Duodenal mucosa (tissue), 2 donors: ENCODE measurements around the gene GNA15.

Experiments
- H3K27ac ChIP-seq: one replicate; pipeline ENCODE4 v1.7.0; 2013; ENCODE audit warnings: low read depth, low read length
- H3K27me3 ChIP-seq, 2 donors: one replicate each; pipeline ENCODE4 v1.7.0; 2013; ENCODE audit warnings: low read length in 2 of 2, control low read depth in 1 of 2; ENCODE audit not compliant: insufficient read depth in 2 of 2, control insufficient read depth in 1 of 2
- H3K36me3 ChIP-seq, 2 donors: one replicate each; pipeline ENCODE4 v1.7.0; 2013; ENCODE audit warnings: low read length in 2 of 2, control low read depth in 1 of 2; ENCODE audit not compliant: insufficient read depth in 2 of 2, control insufficient read depth in 1 of 2
- H3K4me1 ChIP-seq, 2 donors: one replicate each; pipeline ENCODE4 v1.7.0; 2013; ENCODE audit warnings: low read length in 2 of 2, control low read depth in 1 of 2; ENCODE audit not compliant: insufficient read depth in 2 of 2, control insufficient read depth in 1 of 2
- H3K4me3 ChIP-seq, 2 donors: one replicate each; pipeline ENCODE4 v1.7.0; 2013; ENCODE audit warnings: low read length in 2 of 2, low read depth in 1 of 2
- H3K9ac ChIP-seq, 2 donors: one replicate each; pipeline ENCODE4 v1.7.0; 2013; ENCODE audit warnings: low read length in 2 of 2, low read depth in 1 of 2
- H3K9me3 ChIP-seq, 2 donors: one replicate each; pipeline ENCODE4 v1.7.0; 2013; ENCODE audit warnings: low read length in 2 of 2, control low read depth in 1 of 2; ENCODE audit not compliant: control insufficient read depth in 1 of 2

The GNA15 gene

GRCh38 chr19:3098515-3099346 is 37.1 kb upstream of the GNA15 start:
- peaks cover 0 to 5% of the 10 kb centered on the region in 2 donors for H3K27me3 ChIP-seq
- H3K4me3 ChIP-seq: peak overlapping the region; percentile 85 to 92
- peaks cover 6% of the 10 kb centered on the region in 2 donors for H3K36me3 ChIP-seq
- peak overlapping the region; percentile 82 for H3K27ac ChIP-seq
- H3K9me3 ChIP-seq: no peaks in the 10 kb centered on the region
- peak overlapping the region; percentile 85 to 98 for H3K9ac ChIP-seq
- peaks cover 58 to 79% of the 10 kb centered on the region in 2 donors for H3K4me1 ChIP-seq

DNA sequence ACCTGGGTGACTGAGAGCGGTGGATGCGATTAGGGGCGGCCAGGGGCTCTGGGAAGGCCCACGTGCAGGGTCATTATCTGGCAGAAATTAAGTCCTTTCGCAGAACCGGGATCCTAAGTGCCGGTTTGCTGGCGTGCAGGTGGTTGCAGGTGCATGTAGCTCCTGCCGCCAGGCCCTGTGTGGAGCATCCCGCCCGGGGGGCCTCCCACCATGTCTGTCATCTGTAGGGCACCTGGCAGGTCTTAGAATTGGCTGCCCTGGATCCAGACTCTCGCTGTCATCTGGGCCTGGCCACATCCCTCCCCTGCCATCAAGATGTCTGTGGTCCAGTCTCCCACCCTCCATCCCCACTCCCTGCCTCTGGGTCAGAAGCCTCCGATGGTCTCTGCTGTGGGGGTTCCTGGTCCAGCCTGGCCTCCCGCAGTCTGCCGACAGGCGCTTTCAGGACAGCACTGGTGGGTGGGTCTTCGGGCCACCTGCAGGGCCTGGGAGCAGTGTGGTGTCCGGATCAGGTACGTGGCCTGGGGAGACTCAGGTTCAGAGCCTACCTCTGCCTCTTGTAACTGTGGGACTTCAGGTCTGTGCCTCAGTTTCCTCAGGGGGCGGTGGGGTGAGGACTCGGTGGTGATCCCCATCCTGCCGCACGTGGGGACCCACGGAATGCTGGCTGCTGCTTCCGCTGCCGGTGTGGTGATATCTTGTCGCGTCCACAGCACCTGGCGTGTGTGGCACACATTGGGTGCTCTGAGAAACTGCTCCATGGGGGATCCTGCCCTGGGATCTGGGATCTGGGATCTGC is 36.3 kb upstream of the GNA15 start:
- peak overlapping the region; percentile 82 for H3K27ac ChIP-seq
- H3K4me3 ChIP-seq: peak overlapping the region; percentile 85 to 92
- H3K36me3 ChIP-seq: peaks cover 6% of the 10 kb centered on the region in 2 donors
- H3K9ac ChIP-seq: peak overlapping the region; percentile 85 to 98
- no peaks in the 10 kb centered on the region for H3K9me3 ChIP-seq
- peaks cover 0 to 5% of the 10 kb centered on the region in 2 donors for H3K27me3 ChIP-seq
- peaks cover 63 to 87% of the 10 kb centered on the region in 2 donors for H3K4me1 ChIP-seq

DNA sequence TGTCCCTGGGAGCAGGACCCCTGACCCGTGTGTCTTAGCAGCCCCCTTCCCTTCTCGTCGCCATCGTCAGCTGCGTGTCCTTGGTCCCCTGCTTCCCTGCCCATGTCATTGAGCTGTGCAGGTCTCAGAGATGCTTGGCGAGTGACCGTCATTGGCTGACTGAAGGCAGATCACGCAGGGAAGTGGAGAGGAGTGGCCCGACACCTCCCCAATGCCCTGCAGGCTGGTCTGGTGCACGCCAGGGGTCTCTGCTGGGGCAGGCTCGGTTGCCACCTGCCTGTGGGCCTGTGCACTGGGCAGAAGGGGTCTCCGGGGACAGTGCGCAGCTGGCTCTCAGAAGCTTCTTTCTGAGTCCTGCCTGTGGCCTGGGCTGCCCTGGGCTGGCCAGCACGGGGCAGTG is 35.5 kb upstream of the GNA15 start:
- no peak overlapping the region for H3K27ac ChIP-seq
- H3K9me3 ChIP-seq: no peaks in the 10 kb centered on the region
- peak overlapping the region; percentile 16 to 33 for H3K9ac ChIP-seq
- H3K4me3 ChIP-seq: peak overlapping the region; percentile 85 to 92
- H3K27me3 ChIP-seq: peaks cover 0 to 5% of the 10 kb centered on the region in 2 donors
- peaks cover 66 to 90% of the 10 kb centered on the region in 2 donors for H3K4me1 ChIP-seq
- peaks cover 2 to 6% of the 10 kb centered on the region in 2 donors for H3K36me3 ChIP-seq

GRCh38 chr19:3100747-3101730 is 34.8 kb upstream of the GNA15 start:
- Histone ChIP-seq H3K9ac (peak overlapping the region in 1 of 2 donors; percentile 33), H3K27ac (no peak overlapping the region)

GRCh38 chr19:3102239-3103140 is 33.3 kb upstream of the GNA15 start:
- H3K9ac ChIP-seq: peak overlapping the region in 1 of 2 donors; percentile 2

More at GRCh38 chr19:3100747-3101730, 34.8 kb upstream of the GNA15 start:
- H3K4me1 ChIP-seq: peaks cover 73 to 90% of the 10 kb centered on the region in 2 donors
- peaks cover 0 to 11% of the 10 kb centered on the region in 2 donors for H3K36me3 ChIP-seq
- H3K9me3 ChIP-seq: no peaks in the 10 kb centered on the region
- peak overlapping the region; percentile 16 to 92 for H3K4me3 ChIP-seq
- peaks cover 0 to 5% of the 10 kb centered on the region in 2 donors for H3K27me3 ChIP-seq

GRCh38 chr19:3104708-3104983 is 31.2 kb upstream of the GNA15 start:
- Histone ChIP-seq H3K4me3 (no peak overlapping the region), H3K9me3 (no peaks in the 10 kb centered on the region), H3K27me3 (peaks cover 0 to 5% of the 10 kb centered on the region in 2 donors), H3K4me1 (peaks cover 60 to 84% of the 10 kb centered on the region in 2 donors), H3K9ac (peak overlapping the region in 1 of 2 donors; percentile 18), H3K27ac (no peak overlapping the region), H3K36me3 (peaks cover 0 to 18% of the 10 kb centered on the region in 2 donors)

More at GRCh38 chr19:3102239-3103140, 33.3 kb upstream of the GNA15 start:
- H3K4me1 ChIP-seq: peaks cover 70 to 90% of the 10 kb centered on the region in 2 donors
- H3K27me3 ChIP-seq: peaks cover 0 to 5% of the 10 kb centered on the region in 2 donors
- H3K27ac ChIP-seq: no peak overlapping the region
- peaks cover 0 to 11% of the 10 kb centered on the region in 2 donors for H3K36me3 ChIP-seq
- no peaks in the 10 kb centered on the region for H3K9me3 ChIP-seq
- no peak overlapping the region for H3K4me3 ChIP-seq

DNA sequence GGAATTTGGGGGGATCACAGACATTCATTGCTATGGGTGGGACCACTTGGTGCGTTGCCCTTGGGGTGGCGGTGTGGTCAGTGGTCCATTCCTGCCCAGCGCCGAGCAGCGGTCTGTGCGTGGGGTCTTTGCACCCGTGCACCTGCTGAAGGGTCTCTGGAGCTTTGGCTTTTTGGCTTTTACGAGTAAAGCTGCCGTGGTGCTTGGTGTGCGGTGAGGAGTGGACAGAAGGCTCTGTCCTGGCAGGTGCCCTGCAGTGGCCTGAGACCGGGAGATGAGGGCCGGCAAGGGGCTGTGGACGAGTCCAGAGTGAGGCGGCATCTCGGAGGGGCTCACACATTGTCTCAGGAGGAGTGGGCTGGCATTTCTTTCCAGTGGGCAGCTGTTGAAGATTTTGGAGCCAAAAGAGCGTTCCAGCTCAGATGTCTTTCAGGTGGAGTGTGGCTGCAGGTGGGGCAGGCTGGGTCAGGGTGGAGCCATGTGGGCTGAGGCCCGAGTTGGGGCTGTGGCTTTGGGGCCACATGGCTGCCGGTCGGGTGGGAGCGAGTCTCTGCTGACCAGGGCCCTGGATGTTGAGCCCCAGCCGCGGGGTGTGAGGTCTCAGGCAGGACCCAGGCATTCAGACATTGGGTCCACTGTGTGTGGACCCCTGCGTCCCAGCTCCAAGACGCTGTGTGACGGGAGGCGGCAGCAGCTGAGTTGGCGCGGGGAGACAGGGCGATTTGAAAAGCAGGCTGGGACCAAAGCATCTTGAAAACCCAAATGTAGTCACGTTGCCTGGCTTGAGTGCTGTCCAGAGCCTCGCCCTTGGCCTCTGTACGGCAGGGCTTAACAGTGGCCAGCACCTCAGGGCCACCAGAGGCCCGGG is 30.0 kb upstream of the GNA15 start:
- Histone ChIP-seq H3K36me3 (peaks cover 0 to 22% of the 10 kb centered on the region in 2 donors), H3K27me3 (no peaks in the 10 kb centered on the region), H3K4me3 (no peak overlapping the region), H3K9ac (no peak overlapping the region), H3K4me1 (peaks cover 49 to 71% of the 10 kb centered on the region in 2 donors), H3K9me3 (no peaks in the 10 kb centered on the region), H3K27ac (no peak overlapping the region)

DNA sequence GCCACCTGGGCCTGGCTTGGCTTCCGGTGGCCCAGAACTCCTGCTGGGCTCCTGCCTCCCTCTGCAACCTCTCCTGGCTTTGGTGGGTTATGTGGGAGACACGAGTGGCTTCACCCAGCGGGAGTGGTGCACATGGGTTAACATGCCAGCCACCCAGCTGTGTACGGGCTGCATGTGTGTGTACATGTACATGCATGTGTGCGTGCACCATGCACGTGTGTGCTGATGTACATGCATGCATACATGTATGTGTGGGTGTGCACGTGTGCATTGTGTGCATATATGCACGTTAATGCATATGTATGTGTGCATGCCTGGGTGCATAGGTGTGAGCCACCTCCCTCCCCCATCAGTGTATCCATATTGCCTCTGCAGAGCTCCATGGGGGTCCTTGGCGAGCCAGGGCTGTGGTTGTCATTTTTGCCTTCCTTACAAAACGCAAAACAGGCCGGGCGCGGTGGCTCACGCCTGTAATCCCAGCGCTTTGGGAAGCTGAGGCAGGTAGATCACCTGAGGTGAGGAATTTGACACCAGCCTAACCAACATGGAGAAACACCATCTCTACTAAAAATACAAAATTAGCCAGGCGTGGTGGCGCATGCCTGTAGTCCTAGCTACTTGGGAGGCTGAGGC is 29.2 kb upstream of the GNA15 start:
- H3K9ac ChIP-seq: peak overlapping the region in 1 of 2 donors; percentile 32
- no peaks in the 10 kb centered on the region for H3K27me3 ChIP-seq
- peak overlapping the region in 1 of 2 donors; percentile 28 for H3K4me3 ChIP-seq
- peaks cover 5 to 29% of the 10 kb centered on the region in 2 donors for H3K36me3 ChIP-seq
- peaks cover 46 to 66% of the 10 kb centered on the region in 2 donors for H3K4me1 ChIP-seq
- no peaks in the 10 kb centered on the region for H3K9me3 ChIP-seq
- no peak overlapping the region for H3K27ac ChIP-seq
